Tibial nerve (tissue), 4 donors: Measurements from ENCODE around the gene LRRC3. TPM values are rescaled to one million over a fixed set of nuclear protein-coding genes. Genes with fewer than 3 reads are reported as not detected.

Experiments used
- DNase-seq, 2 donors: peaks; one replicate each; pipeline ENCODE4 v3.0.0-alpha.2; 2019; ENCODE audit warnings: low spot score in 2 of 2
- H3K27ac ChIP-seq, 4 donors: fragments of 200-600 bp; sonication (generic) in 3 of 4; one replicate each; pipeline ENCODE4 v1.5.1; 2017 to 2019; ENCODE audit warnings: mild to moderate bottlenecking in 1 of 4
- H3K27me3 ChIP-seq, 2 donors: fragments of 200-600 bp; sonication (generic) in 1 of 2; one replicate each; pipeline versions ENCODE4 v1.5.1 to v1.6.0; 2017 to 2019
- H3K36me3 ChIP-seq, 3 donors: fragments of 200-600 bp; sonication (generic); one replicate each; pipeline ENCODE4 v1.5.1; 2018 to 2019
- H3K4me1 ChIP-seq, 4 donors: fragments of 200-600 bp; sonication (generic) in 3 of 4; one replicate each; pipeline ENCODE4 v1.5.1; 2017 to 2019
- H3K4me3 ChIP-seq, 4 donors: fragments of 200-600 bp; sonication (generic) in 3 of 4; one replicate each; pipeline ENCODE4 v1.5.1; 2017 to 2019; ENCODE audit warnings: mild to moderate bottlenecking in 1 of 4, moderate library complexity in 1 of 4
- H3K9me3 ChIP-seq, 4 donors: fragments of 200-600 bp; sonication (generic) in 3 of 4; one replicate each; pipeline ENCODE4 v1.5.1; 2017 to 2019
- EP300 ChIP-seq, 2 donors: sonication (generic); formaldehyde crosslinking; IDR thresholded peaks; one replicate each; pipeline ENCODE4 v1.6.1; 2017; ENCODE audit warnings: antibody characterized with exemption in 2 of 2, mild to moderate bottlenecking in 1 of 2
- POLR2A ChIP-seq, 2 donors: fragments of 450-650 bp; IDR thresholded peaks; one replicate each; pipeline ENCODE4 v1.6.1; 2017; ENCODE audit warnings: antibody characterized with exemption in 2 of 2, mild to moderate bottlenecking in 2 of 2, moderate library complexity in 2 of 2
- WGBS, 2 donors: methylation state at CpG; one replicate each; pipeline ENCODE4 v1.1.5; 2018; 5-methylcytosine and 5-hydroxymethylcytosine counted together
- total RNA-seq, 4 donors: library from RNA; depleted of rRNA; stranded (reverse); fragments of >200 nt; gene quantifications; one replicate each; pipeline ENCODE4 v1.1.0, GENCODE V29; 2016
- TF ChIP-seq, protein P1 (sequence below), 5 experiments: fragments of 200-600 bp in 3 of 5; fragments of 450-650 bp in 2 of 5; sonication (generic) in 3 of 5; IDR thresholded peaks; one replicate each; pipeline ENCODE4 v1.5.1; 2016 to 2019; ENCODE audit warnings: antibody characterized with exemption in 5 of 5, mild to moderate bottlenecking in 3 of 5, moderate library complexity in 2 of 5

The LRRC3 gene
- total RNA-seq, 4 donors from 2014 or later: 2.0 to 8.0 (median 3.8) TPM

DNA sequence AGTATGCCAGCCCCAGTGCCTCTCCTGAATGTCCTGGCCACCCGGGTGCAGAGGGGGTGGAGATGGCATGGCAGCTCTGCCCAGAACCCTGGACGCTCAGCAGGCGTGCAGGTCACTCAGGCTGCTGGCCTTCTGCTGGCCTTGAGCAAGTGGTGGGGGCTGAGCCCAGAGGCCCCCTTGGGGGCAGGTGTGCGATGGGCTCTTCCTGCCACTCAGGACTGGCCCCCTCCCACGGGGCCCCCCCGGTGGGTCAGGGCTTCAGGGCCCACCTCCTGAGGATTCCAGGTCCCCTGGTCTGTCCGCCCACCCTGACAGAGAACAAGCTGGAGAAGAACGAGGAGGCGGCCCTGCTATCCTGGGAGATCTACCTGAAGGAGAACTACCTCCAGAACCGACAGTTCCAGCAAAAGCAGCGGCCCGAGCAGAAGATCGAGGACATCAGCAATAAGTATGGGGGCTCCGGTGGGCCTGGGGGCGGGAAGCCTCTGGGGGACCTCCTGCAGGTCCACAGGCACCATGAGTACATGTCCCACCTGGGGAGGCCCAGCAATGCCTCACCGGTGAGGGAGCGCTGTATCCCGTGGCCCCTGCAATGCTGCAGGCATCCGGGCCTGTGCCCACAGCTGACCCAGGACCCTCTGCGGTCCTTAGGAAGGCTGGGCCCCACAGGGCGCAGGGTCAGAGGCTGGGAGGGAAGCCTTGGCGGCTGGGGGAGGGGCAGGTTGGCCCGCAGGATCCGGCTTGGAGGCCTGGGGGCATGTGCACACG, 37.0 kb upstream of the LRRC3 start:
- WGBS, 2 donors: 87 to 91% methylated on average over 22 to 24 of the region's 25 CpGs
- H3K27me3 ChIP-seq: peaks cover 0 to 21% of the 10 kb centered on the region in 2 donors
- no peaks in the 10 kb centered on the region for H3K4me1 ChIP-seq
- no peak for DNase-seq
- H3K4me3 ChIP-seq: no peak overlapping the region
- no peak overlapping the region for H3K27ac ChIP-seq
- TF ChIP-seq, protein P1, sequence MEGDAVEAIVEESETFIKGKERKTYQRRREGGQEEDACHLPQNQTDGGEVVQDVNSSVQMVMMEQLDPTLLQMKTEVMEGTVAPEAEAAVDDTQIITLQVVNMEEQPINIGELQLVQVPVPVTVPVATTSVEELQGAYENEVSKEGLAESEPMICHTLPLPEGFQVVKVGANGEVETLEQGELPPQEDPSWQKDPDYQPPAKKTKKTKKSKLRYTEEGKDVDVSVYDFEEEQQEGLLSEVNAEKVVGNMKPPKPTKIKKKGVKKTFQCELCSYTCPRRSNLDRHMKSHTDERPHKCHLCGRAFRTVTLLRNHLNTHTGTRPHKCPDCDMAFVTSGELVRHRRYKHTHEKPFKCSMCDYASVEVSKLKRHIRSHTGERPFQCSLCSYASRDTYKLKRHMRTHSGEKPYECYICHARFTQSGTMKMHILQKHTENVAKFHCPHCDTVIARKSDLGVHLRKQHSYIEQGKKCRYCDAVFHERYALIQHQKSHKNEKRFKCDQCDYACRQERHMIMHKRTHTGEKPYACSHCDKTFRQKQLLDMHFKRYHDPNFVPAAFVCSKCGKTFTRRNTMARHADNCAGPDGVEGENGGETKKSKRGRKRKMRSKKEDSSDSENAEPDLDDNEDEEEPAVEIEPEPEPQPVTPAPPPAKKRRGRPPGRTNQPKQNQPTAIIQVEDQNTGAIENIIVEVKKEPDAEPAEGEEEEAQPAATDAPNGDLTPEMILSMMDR (IDR thresholded peaks at IDR 0.05): no peak
- TF ChIP-seq POLR2A (IDR thresholded peaks at IDR 0.05) (no peak), EP300 (IDR thresholded peaks at IDR 0.05) (no peak)
- H3K36me3 ChIP-seq: no peaks in the 10 kb centered on the region
- H3K9me3 ChIP-seq: no peaks in the 10 kb centered on the region

DNA sequence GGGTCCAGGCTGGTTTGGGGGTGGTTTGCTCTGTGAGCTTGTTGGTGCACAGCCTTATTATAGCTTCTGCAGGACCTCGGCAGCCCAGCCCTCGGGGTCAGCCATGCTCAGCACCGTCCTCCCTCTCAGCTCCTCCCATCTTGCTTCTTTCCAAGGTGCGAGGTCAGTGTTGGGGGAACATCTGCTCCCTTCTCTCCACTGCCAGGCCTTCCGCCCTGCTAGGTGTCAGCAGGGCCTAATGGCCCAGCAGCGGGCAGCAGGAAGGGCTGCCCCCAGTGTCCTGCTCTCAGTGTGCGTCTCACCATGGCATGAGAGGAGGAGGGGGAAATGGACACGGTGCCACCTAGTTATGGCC, 36.5 kb upstream of the LRRC3 start:
- no peaks in the 10 kb centered on the region for H3K36me3 ChIP-seq
- no peaks in the 10 kb centered on the region for H3K9me3 ChIP-seq
- 89 to 97% methylated on average over 7 to 8 of the region's 8 CpGs for whole genome bisulfite sequencing, 2 donors
- DNase-seq: no peak
- TF ChIP-seq, protein P1 (IDR thresholded peaks at IDR 0.05): no peak
- H3K4me1 ChIP-seq: no peaks in the 10 kb centered on the region
- no peak overlapping the region for H3K27ac ChIP-seq
- H3K27me3 ChIP-seq: peaks cover 0 to 21% of the 10 kb centered on the region in 2 donors
- no peak overlapping the region for H3K4me3 ChIP-seq

DNA sequence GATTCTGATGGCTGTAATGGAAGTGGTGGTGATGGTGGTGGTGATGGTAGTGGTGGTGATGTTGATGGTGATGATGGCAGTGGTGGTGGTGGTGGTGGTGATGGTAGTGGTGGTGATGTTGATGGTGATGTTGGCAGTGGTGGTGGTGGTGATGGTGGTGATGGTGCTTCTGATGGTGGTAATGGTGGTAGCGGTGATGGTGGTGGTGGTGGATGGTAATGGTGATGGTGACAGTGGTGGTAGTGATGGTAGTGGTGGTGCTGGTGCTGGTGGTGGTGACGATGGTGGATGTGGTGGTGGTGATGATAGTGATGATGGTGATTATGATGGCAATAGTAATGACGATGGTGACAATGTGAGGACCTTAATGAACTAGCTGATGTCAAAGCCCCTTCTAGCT, 35.6 kb upstream of the LRRC3 start:
- 94 to 96% methylated on average over 3 of the region's 3 CpGs for WGBS, 2 donors
- TF ChIP-seq, protein P1 (IDR thresholded peaks at IDR 0.05): no peak
- no peak for TF ChIP-seq POLR2A (IDR thresholded peaks at IDR 0.05)
- TF ChIP-seq EP300 (IDR thresholded peaks at IDR 0.05): no peak
- Histone ChIP-seq H3K36me3 (no peaks in the 10 kb centered on the region), H3K4me3 (no peak overlapping the region), H3K27me3 (peaks cover 0 to 20% of the 10 kb centered on the region in 2 donors), H3K9me3 (no peaks in the 10 kb centered on the region), H3K4me1 (no peaks in the 10 kb centered on the region), H3K27ac (no peak overlapping the region)
- DNase-seq: no peak

DNA sequence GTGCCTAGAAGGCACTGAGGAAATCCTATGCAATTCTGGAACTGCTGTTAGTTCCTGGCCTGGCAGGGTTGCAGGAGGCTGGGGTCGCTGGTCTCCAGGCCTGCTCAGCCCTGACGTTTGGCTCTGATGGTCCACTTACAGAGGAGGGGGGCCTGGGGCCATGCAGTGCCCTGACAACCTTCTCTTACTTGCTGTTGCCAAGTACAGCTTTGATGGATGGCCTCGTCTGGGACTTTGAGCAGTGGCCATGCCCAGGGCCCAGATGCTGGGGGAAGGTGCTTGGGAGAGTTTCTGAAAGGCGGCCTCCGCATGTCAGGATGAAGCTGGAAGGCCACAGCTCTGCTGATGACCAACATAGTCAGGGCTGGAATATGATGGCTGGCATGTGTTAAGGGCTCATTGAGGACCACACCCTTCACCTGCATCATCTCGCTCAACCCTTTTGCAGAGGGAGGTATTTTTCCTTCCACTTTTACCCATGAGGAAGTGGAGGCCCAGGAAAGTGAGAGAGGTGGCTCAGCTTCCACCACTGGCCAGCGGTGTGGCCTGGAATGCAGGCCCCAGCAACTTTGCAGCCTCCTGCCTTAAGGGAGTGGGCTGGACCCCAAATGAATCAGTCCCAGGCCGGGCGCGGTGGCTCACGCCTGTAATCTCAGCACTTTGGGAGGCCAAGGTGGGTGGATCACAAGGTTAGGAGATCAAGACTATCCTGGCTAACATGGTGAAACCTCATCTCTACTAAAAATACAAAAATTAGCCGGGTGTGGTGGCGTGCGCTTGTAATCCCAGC, 34.7 kb upstream of the LRRC3 start:
- Histone ChIP-seq H3K9me3 (no peaks in the 10 kb centered on the region), H3K4me3 (no peak overlapping the region), H3K27me3 (peaks cover 0 to 21% of the 10 kb centered on the region in 2 donors), H3K27ac (no peak overlapping the region), H3K4me1 (no peaks in the 10 kb centered on the region), H3K36me3 (no peaks in the 10 kb centered on the region)
- no peak for DNase-seq
- no peak for TF ChIP-seq EP300 (IDR thresholded peaks at IDR 0.05)
- TF ChIP-seq POLR2A (IDR thresholded peaks at IDR 0.05): no peak
- TF ChIP-seq, protein P1 (IDR thresholded peaks at IDR 0.05): no peak
- 89 to 91% methylated on average over 13 to 14 of the region's 14 CpGs for WGBS, 2 donors
